Ishikawa (cell line): ENCODE results near the gene GMDS.

Experiments
- CEBPB ChIP-seq: IDR thresholded peaks from 2 replicates; pipeline ENCODE4 v1.6.1; 2012
- CREB1 ChIP-seq: IDR thresholded peaks from 2 replicates; pipeline ENCODE4 v1.6.1; 2012; ENCODE audit warnings: low read depth
- EGR1 ChIP-seq: IDR thresholded peaks from 2 replicates; pipeline ENCODE4 v1.6.1; 2012
- EP300 ChIP-seq: IDR thresholded peaks from 2 replicates; pipeline ENCODE4 v1.6.1; 2012; ENCODE audit warnings: borderline replicate concordance
- FOXM1 ChIP-seq: IDR thresholded peaks from 2 replicates; pipeline ENCODE4 v1.6.1; 2012; ENCODE audit warnings: low read depth, borderline replicate concordance
- MAX ChIP-seq: IDR thresholded peaks from 2 replicates; pipeline ENCODE4 v1.6.1; 2012
- NFIC ChIP-seq: IDR thresholded peaks from 2 replicates; pipeline ENCODE4 v1.6.1; 2012
- RAD21 ChIP-seq: IDR thresholded peaks from 2 replicates; pipeline ENCODE4 v1.6.1; 2012; ENCODE audit warnings: low read depth
- REST ChIP-seq: IDR thresholded peaks from 2 replicates; pipeline ENCODE4 v1.6.1; 2012; ENCODE audit warnings: low read depth, mild to moderate bottlenecking
- TAF1 ChIP-seq: IDR thresholded peaks from 2 replicates; pipeline ENCODE4 v1.6.1; 2012; ENCODE audit warnings: low read depth, mild to moderate bottlenecking
- TCF12 ChIP-seq: IDR thresholded peaks from 2 replicates; pipeline ENCODE4 v1.6.1; 2012; ENCODE audit warnings: low read depth
- TEAD4 ChIP-seq: IDR thresholded peaks from 2 replicates; pipeline ENCODE4 v1.6.1; 2012
- USF1 ChIP-seq: IDR thresholded peaks from 2 replicates; pipeline ENCODE4 v1.6.1; 2012
- YY1 ChIP-seq: IDR thresholded peaks from 2 replicates; pipeline ENCODE4 v1.6.1; 2012; ENCODE audit warnings: low read depth
- ZBTB7A ChIP-seq: IDR thresholded peaks from 2 replicates; pipeline ENCODE4 v1.6.1; 2012; ENCODE audit warnings: low read depth

Gene GMDS

GRCh38 chr6:1819007-1819406 is 426.4 kb downstream of the GMDS start:
- TF ChIP-seq EGR1 (no peak), MAX (no peak)

GRCh38 chr6:1817033-1817761 is 428.2 kb downstream of the GMDS start:
- no peak for TF ChIP-seq TEAD4
- no peak for TF ChIP-seq REST
- no peak for TF ChIP-seq ZBTB7A
- no peak for TF ChIP-seq USF1
- TF ChIP-seq EP300: no peak
- TF ChIP-seq RAD21: no peak
- no peak for TF ChIP-seq TCF12
- TF ChIP-seq CREB1: no peak
- TF ChIP-seq NFIC: no peak
- no peak for TF ChIP-seq FOXM1
- no peak for TF ChIP-seq YY1
- TF ChIP-seq MAX: no peak
- no peak for TF ChIP-seq TAF1
- no peak for TF ChIP-seq EGR1

GRCh38 chr6:1815827-1816452 is 429.5 kb downstream of the GMDS start:
- TF ChIP-seq FOXM1 (no peak), NFIC (no peak), MAX (no peak), CREB1 (no peak), CEBPB (no peak), USF1 (no peak), RAD21 (no peak), TAF1 (no peak), TEAD4 (no peak), EP300 (no peak), REST (no peak), EGR1 (no peak), TCF12 (no peak), ZBTB7A (no peak)

- TF ChIP-seq TAF1 (no peak), TEAD4 (no peak), CREB1 (no peak), REST (no peak), RAD21 (no peak), EP300 (no peak), CEBPB (no peak), EGR1 (no peak), TCF12 (no peak), MAX (no peak), FOXM1 (no peak), YY1 (no peak), NFIC (no peak), USF1 (no peak), ZBTB7A (no peak)
These were observed 431.1 kb downstream of the GMDS start for GRCh38 chr6:1814279-1814678.
